ENCODE data around the gene ZYG11B.

GRCh38 chr1:52834798-52835197, 108.5 kb downstream of the ZYG11B start:
- TF ChIP-seq POLR2A (IDR thresholded peaks at IDR 0.05; ENCODE audit: low read depth, low read length) (no peak), POLR2AphosphoS5 (IDR thresholded peaks at IDR 0.05; ENCODE audit: low read depth, low read length) (no peak), TAF1 (IDR thresholded peaks at IDR 0.05; ENCODE audit: low read depth, low read length) (no peak), SPI1 (IDR thresholded peaks at IDR 0.05; ENCODE audit: low read depth, low read length) (no peak)
